Activated T-cell treated with anti-CD3 and anti-CD28 coated beads for 1 hour (primary cell): ENCODE data around the gene GPAT3.
"Not testable (repeated sequence)": the region's sequence is repeated elsewhere in the genome, so short reads cannot be mapped to it uniquely, and the experiment has no call there.

Experiments used
- DNase-seq: peaks from one replicate; pipeline ENCODE4 v3.0.0-alpha.2; 2020; ENCODE audit warnings: low read depth

GPAT3 gene

GRCh38 chr4:83552083-83552482, 16.2 kb downstream of the GPAT3 start:
- DNase-seq: no peak

- no peak for DNase-seq
Observed at GRCh38 chr4:83552924-83553323, 17.0 kb downstream of the GPAT3 start.

- DNase-seq: no peak
Observed at GRCh38 chr4:83556006-83556707, 20.2 kb downstream of the GPAT3 start.

GRCh38 chr4:83556816-83557215, 20.9 kb downstream of the GPAT3 start:
- no peak for DNase-seq

GRCh38 chr4:83558059-83558653, 22.2 kb downstream of the GPAT3 start:
- DNase-seq: no peak

- DNase-seq: no peak
Observed at GRCh38 chr4:83558680-83559079, 22.8 kb downstream of the GPAT3 start.

GRCh38 chr4:83560523-83560922, 24.6 kb downstream of the GPAT3 start:
- DNase-seq: no peak

GRCh38 chr4:83561381-83561780, 25.5 kb downstream of the GPAT3 start:
- DNase-seq: no peak

- no peak for DNase-seq
Observed at GRCh38 chr4:83563998-83564397, 28.1 kb downstream of the GPAT3 start.

GRCh38 chr4:83568062-83568461, 32.2 kb downstream of the GPAT3 start:
- no peak for DNase-seq

- DNase-seq: no peak
Observed at GRCh38 chr4:83569429-83569828, 33.5 kb downstream of the GPAT3 start.

GRCh38 chr4:83569987-83570386, 34.1 kb downstream of the GPAT3 start:
- DNase-seq: no peak

- DNase-seq: no peak
Observed at GRCh38 chr4:83572848-83573247, 36.9 kb downstream of the GPAT3 start.

GRCh38 chr4:83574247-83574646, 38.3 kb downstream of the GPAT3 start:
- DNase-seq: no peak

GRCh38 chr4:83576237-83576636, 40.3 kb downstream of the GPAT3 start:
- not testable (repeated sequence) for DNase-seq

- DNase-seq: no peak
Observed at GRCh38 chr4:83581411-83582288, 45.7 kb downstream of the GPAT3 start.

- no peak for DNase-seq
Observed at GRCh38 chr4:83582289-83582785, 46.4 kb downstream of the GPAT3 start.

GRCh38 chr4:83585982-83586508, 50.1 kb downstream of the GPAT3 start:
- DNase-seq: no peak

GRCh38 chr4:83589279-83589678, 53.4 kb downstream of the GPAT3 start:
- DNase-seq: no peak

GRCh38 chr4:83591056-83591455, 55.1 kb downstream of the GPAT3 start:
- no peak for DNase-seq

GRCh38 chr4:83591730-83592129, 55.8 kb downstream of the GPAT3 start:
- no peak for DNase-seq

- no peak for DNase-seq
Observed at GRCh38 chr4:83599183-83599582, 63.3 kb downstream of the GPAT3 start.

- no peak for DNase-seq
Observed at GRCh38 chr4:83603129-83603528, 67.2 kb downstream of the GPAT3 start.
